ENCODE data around the gene DOCK2.

The DOCK2 gene

GRCh38 chr5:169895926-169896325 is 258.9 kb downstream of the DOCK2 start:
- Histone ChIP-seq H3K36me3 (ENCODE audit: control insufficient read depth in 2 of 2, insufficient read depth in 1 of 2, low read length in 2 of 2) (no peaks in the 10 kb centered on the region), H3K4me1 (ENCODE audit: control insufficient read depth, insufficient read depth, low read length) (no peaks in the 10 kb centered on the region), H3K27ac (ENCODE audit: extremely low read depth, low read depth, low read length) (no peak overlapping the region), H3K4me3 (ENCODE audit: low read depth, low read length) (no peak overlapping the region), H3K9me3 (ENCODE audit: control insufficient read depth, insufficient read depth, low read depth, low read length) (no peaks in the 10 kb centered on the region)
- ChIA-PET POLR2A (no interaction called here), CTCF (interaction anchor here (1.4 kb wide), 1 partner anchor 85 kb away, joined by 3 read pairs; the partner anchor contains the start of gene INSYN2B)
- TF ChIP-seq SP2 (tag by site-specific recombination; IDR thresholded peaks at IDR 0.05) (no peak), ZNF768 (tag by site-specific recombination; IDR thresholded peaks at IDR 0.05) (no peak), ZNF302 (tag by site-specific recombination; IDR thresholded peaks at IDR 0.05; ENCODE audit: low read depth) (no peak)

GRCh38 chr5:169897481-169897880 is 260.4 kb downstream of the DOCK2 start:
- no peaks in the 10 kb centered on the region for H3K36me3 ChIP-seq (ENCODE audit: control insufficient read depth in 2 of 2, insufficient read depth in 1 of 2, low read length in 2 of 2)
- ChIA-PET CTCF (interaction anchor here (1.1 kb wide), 1 partner anchor 28 kb away, joined by 3 read pairs; no protein-coding TSS in a partner anchor), POLR2A (no interaction called here)

GRCh38 chr5:169901896-169902295 is 264.8 kb downstream of the DOCK2 start:
- CTCF ChIA-PET, result no interaction called here
- no peaks in the 10 kb centered on the region for H3K36me3 ChIP-seq (ENCODE audit: control insufficient read depth in 2 of 2, insufficient read depth in 1 of 2, low read length in 2 of 2)

More at GRCh38 chr5:169897481-169897880, 260.4 kb downstream of the DOCK2 start:
- Histone ChIP-seq H3K9me3 (ENCODE audit: control insufficient read depth, insufficient read depth, low read depth, low read length) (no peaks in the 10 kb centered on the region), H3K27ac (ENCODE audit: extremely low read depth, low read depth, low read length) (no peak overlapping the region), H3K4me1 (ENCODE audit: control insufficient read depth, insufficient read depth, low read length) (no peaks in the 10 kb centered on the region), H3K4me3 (ENCODE audit: low read depth, low read length) (no peak overlapping the region)
- no peak for TF ChIP-seq PRDM6 (tag by site-specific recombination; IDR thresholded peaks at IDR 0.05)
- TF ChIP-seq ZNF2 (tag by site-specific recombination; IDR thresholded peaks at IDR 0.05), result no peak
- no peak for TF ChIP-seq ZNF48 (tag by site-specific recombination; IDR thresholded peaks at IDR 0.05)
- TF ChIP-seq KLF8 (tag by site-specific recombination; IDR thresholded peaks at IDR 0.05), result no peak
- no peak for TF ChIP-seq ZFP37 (tag by site-specific recombination; IDR thresholded peaks at IDR 0.05)
- no peak for TF ChIP-seq ZSCAN5A (tag by site-specific recombination; IDR thresholded peaks at IDR 0.05)
- no peak for TF ChIP-seq ZNF473 (tag by site-specific recombination; IDR thresholded peaks at IDR 0.05)

GRCh38 chr5:169904059-169904458 is 267.0 kb downstream of the DOCK2 start:
- POLR2A ChIA-PET, result no interaction called here
- no peak overlapping the region for H3K27ac ChIP-seq (ENCODE audit: extremely low read depth, low read depth, low read length)
- no peak overlapping the region for H3K4me3 ChIP-seq (ENCODE audit: low read depth, low read length)
- no peaks in the 10 kb centered on the region for H3K9me3 ChIP-seq (ENCODE audit: control insufficient read depth, insufficient read depth, low read depth, low read length)
- CTCF ChIA-PET, result no interaction called here
- H3K4me1 ChIP-seq (ENCODE audit: control insufficient read depth, insufficient read depth, low read length), result no peaks in the 10 kb centered on the region
- H3K36me3 ChIP-seq (ENCODE audit: control insufficient read depth in 2 of 2, insufficient read depth in 1 of 2, low read length in 2 of 2), result no peaks in the 10 kb centered on the region
- TF ChIP-seq ZNF701 (tag by site-specific recombination; IDR thresholded peaks at IDR 0.05), result no peak
- no peak for TF ChIP-seq SALL2 (tag by site-specific recombination; IDR thresholded peaks at IDR 0.05; ENCODE audit: borderline replicate concordance)
- TF ChIP-seq SCRT1 (tag by site-specific recombination; IDR thresholded peaks at IDR 0.05; ENCODE audit: borderline replicate concordance), result no peak
- no peak for TF ChIP-seq ZNF501 (tag by site-specific recombination; IDR thresholded peaks at IDR 0.05)
- TF ChIP-seq ZNF518A (tag by site-specific recombination; conservative IDR thresholded peaks at IDR 0.05; ENCODE audit: low read depth), result no peak
- TF ChIP-seq ZNF776 (tag by site-specific recombination; IDR thresholded peaks at IDR 0.05; ENCODE audit: borderline replicate concordance), result no peak
- no peak for TF ChIP-seq ZNF624 (tag by site-specific recombination; IDR thresholded peaks at IDR 0.05)
- no peak for TF ChIP-seq ZNF223 (tag by site-specific recombination; IDR thresholded peaks at IDR 0.05)
- no peak for TF ChIP-seq ZNF19 (tag by site-specific recombination; IDR thresholded peaks at IDR 0.05; ENCODE audit: low read depth)

More at GRCh38 chr5:169901896-169902295, 264.8 kb downstream of the DOCK2 start:
- Histone ChIP-seq H3K4me3 (ENCODE audit: low read depth, low read length) (no peak overlapping the region), H3K4me1 (ENCODE audit: control insufficient read depth, insufficient read depth, low read length) (no peaks in the 10 kb centered on the region), H3K9me3 (ENCODE audit: control insufficient read depth, insufficient read depth, low read depth, low read length) (no peaks in the 10 kb centered on the region), H3K27ac (ENCODE audit: extremely low read depth, low read depth, low read length) (no peak overlapping the region)
- TF ChIP-seq ZNF48 (tag by site-specific recombination; IDR thresholded peaks at IDR 0.05), result no peak
- no peak for TF ChIP-seq OSR2 (tag by site-specific recombination; IDR thresholded peaks at IDR 0.05)
- TF ChIP-seq ZNF701 (tag by site-specific recombination; IDR thresholded peaks at IDR 0.05), result no peak
- TF ChIP-seq ZNF558 (tag by site-specific recombination; IDR thresholded peaks at IDR 0.05), result no peak
- TF ChIP-seq ZNF239 (tag by site-specific recombination; IDR thresholded peaks at IDR 0.05), result no peak
- TF ChIP-seq SETDB1 (IDR thresholded peaks at IDR 0.05; ENCODE audit: insufficient read length, low read length), result no peak
- no peak for TF ChIP-seq ZNF416 (tag by site-specific recombination; IDR thresholded peaks at IDR 0.05)
- no peak for TF ChIP-seq ZNF501 (tag by site-specific recombination; IDR thresholded peaks at IDR 0.05)
- TF ChIP-seq KLF10 (tag by site-specific recombination; IDR thresholded peaks at IDR 0.05), result no peak
- no peak for TF ChIP-seq KLF8 (tag by site-specific recombination; IDR thresholded peaks at IDR 0.05)
- TF ChIP-seq ZBTB1 (tag by site-specific recombination; IDR thresholded peaks at IDR 0.05), result no peak
- POLR2A ChIA-PET, result no interaction called here

Measured in HEK293 (cell line).